Activated CD4-positive, alpha-beta T cell treated with anti-CD3 and anti-CD28 coated beads, Interleukin-2, amount 50 U/mL, for 48 hours (primary cell): ENCODE results near the gene PIGO.
A peak's percentile ranks its signal among the peaks of the same experiment; 100 is the strongest.

Source experiments
- DNase-seq, 2 experiments: peaks; one replicate each; pipeline ENCODE4 v3.0.0-alpha.2; 2020

PIGO gene

GRCh38 chr9:35070823-35071813 is 25.3 kb downstream of the PIGO start:
- DNase-seq: peak in 1 of 2 experiments; percentile 15

GRCh38 chr9:35069020-35069419 is 27.4 kb downstream of the PIGO start:
- DNase-seq: no peak

- no peak for DNase-seq
These were observed 29.3 kb downstream of the PIGO start for GRCh38 chr9:35067056-35067455.

GRCh38 chr9:35060548-35061207 is 35.7 kb downstream of the PIGO start:
- no peak for DNase-seq

- no peak for DNase-seq
These were observed 37.0 kb downstream of the PIGO start for GRCh38 chr9:35059438-35059837.

- no peak for DNase-seq
These were observed 39.1 kb downstream of the PIGO start for GRCh38 chr9:35057271-35057620.

GRCh38 chr9:35056571-35057270 is 39.7 kb downstream of the PIGO start:
- no peak for DNase-seq

- no peak for DNase-seq
These were observed 41.3 kb downstream of the PIGO start for GRCh38 chr9:35054871-35055644.

GRCh38 chr9:35054185-35054835 is 42.1 kb downstream of the PIGO start:
- DNase-seq: no peak

GRCh38 chr9:35051069-35051967 is 45.1 kb downstream of the PIGO start:
- DNase-seq: peak; percentile 60 to 66

- DNase-seq: no peak
These were observed 47.9 kb downstream of the PIGO start for GRCh38 chr9:35048511-35048910.

- DNase-seq: no peak
These were observed 52.3 kb downstream of the PIGO start for GRCh38 chr9:35044071-35044470.

GRCh38 chr9:35042891-35043545 is 53.4 kb downstream of the PIGO start:
- DNase-seq: no peak

GRCh38 chr9:35042081-35042604 is 54.2 kb downstream of the PIGO start:
- DNase-seq: no peak
